T-helper 1 cell (primary cell): ENCODE results near the gene ZNF112.

Source experiments
- DNase-seq, 5 donors: peaks; one replicate each; pipeline ENCODE4 v3.0.0-alpha.2; 2012 to 2020

Gene ZNF112

GRCh38 chr19:44280916-44281315, 75.6 kb downstream of the ZNF112 start:
- no peak for DNase-seq

GRCh38 chr19:44278181-44278690, 78.2 kb downstream of the ZNF112 start:
- no peak for DNase-seq

DNA sequence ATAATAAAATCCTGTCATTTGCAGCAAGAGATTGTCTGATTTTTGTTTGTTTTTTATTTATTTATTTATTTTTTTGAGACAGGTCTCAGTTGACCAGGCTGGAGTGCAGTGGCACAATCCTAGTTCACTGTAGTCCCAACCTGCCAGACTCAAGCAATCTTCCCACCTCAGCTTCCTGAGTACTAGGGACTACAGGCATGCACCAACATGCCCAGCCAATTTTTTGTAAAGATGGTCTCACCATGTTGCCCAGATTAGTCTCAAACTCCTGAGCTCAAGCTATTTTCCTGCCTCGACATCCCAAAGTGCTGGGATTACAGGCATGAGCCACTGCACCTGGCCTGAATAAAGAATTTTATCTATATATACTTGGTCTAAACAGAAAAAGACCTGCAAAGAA, 79.1 kb downstream of the ZNF112 start:
- DNase-seq, result no peak
